Heart left ventricle (tissue), 16 donors: ENCODE measurements around the gene CFC1B. TPM values are rescaled to one million over a fixed set of nuclear protein-coding genes. Genes with fewer than 3 reads are reported as not detected.
"Not testable (repeated sequence)": the region's sequence is repeated elsewhere in the genome, so short reads cannot be mapped to it uniquely, and the experiment has no call there.

Experiments used
- ATAC-seq, 4 donors: fragments of 200-7000 bp; cut with Tn5 transposase; one replicate each; pipeline ENCODE4 v1.9.1; 2020 to 2022; ENCODE audit warnings: moderate library complexity in 4 of 4, mild to moderate bottlenecking in 3 of 4, moderate number of reproducible peaks in 1 of 4
- DNase-seq, 5 donors: peaks; one replicate each; pipeline ENCODE4 v3.0.0-alpha.2; 2020
- H3K27ac ChIP-seq, 12 donors: fragments of 200-600 bp; sonication (generic) in 4 of 12; one replicate each; pipeline versions ENCODE4 v1.5.0 to v1.8.0; 2016 to 2022; ENCODE audit warnings: mild to moderate bottlenecking in 2 of 12
- H3K27me3 ChIP-seq, 9 donors: fragments of 200-600 bp; sonication (generic) in 2 of 9; one replicate each; pipeline versions ENCODE4 v1.5.1 to v1.8.0; 2016 to 2022; ENCODE audit warnings: mild to moderate bottlenecking in 3 of 9
- H3K36me3 ChIP-seq, 9 donors: fragments of 200-600 bp; sonication (generic) in 2 of 9; one replicate each; pipeline versions ENCODE4 v1.5.0 to v1.8.0; 2018 to 2022; ENCODE audit warnings: mild to moderate bottlenecking in 2 of 9
- H3K4me1 ChIP-seq, 12 donors: fragments of 200-600 bp; sonication (generic) in 4 of 12; one replicate each; pipeline versions ENCODE4 v1.5.0 to v1.8.0; 2016 to 2022; ENCODE audit warnings: mild to moderate bottlenecking in 3 of 12
- H3K4me3 ChIP-seq, 12 donors: fragments of 200-600 bp; sonication (generic) in 4 of 12; one replicate each; pipeline versions ENCODE4 v1.5.0 to v1.8.0; 2017 to 2022; ENCODE audit warnings: mild to moderate bottlenecking in 9 of 12, moderate library complexity in 4 of 12
- H3K9me3 ChIP-seq, 12 donors: fragments of 200-600 bp; sonication (generic) in 4 of 12; one replicate each; pipeline versions ENCODE4 v1.5.0 to v1.8.0; 2016 to 2022; ENCODE audit warnings: mild to moderate bottlenecking in 1 of 12
- WGBS, 4 donors: extraction: QIAGEN DNeasy Blood & Tissue Kit in 2 of 4; methylation state at CpG; one replicate each; pipeline versions ENCODE4 v1.1.5 to v1.1.7; 2013 to 2018; 5-methylcytosine and 5-hydroxymethylcytosine counted together
- intact Hi-C, 10 donors: fragments of 100-400 bp; cut with DNase I; formaldehyde crosslinking; loops; one replicate each; pipeline versions ENCODE4 v1.11.1 to v1.14.2; 2022
- long read RNA-seq, 3 donors: library from polyadenylated mRNA; unstranded; transcript quantifications; one replicate each; pipeline ENCODE4 v2.0.0, GENCODE V29; 2020 to 2021
- polyA plus RNA-seq, 2 donors: library from polyadenylated mRNA; stranded (reverse); fragments of 200-250 nt; gene quantifications; one replicate each; pipeline ENCODE4 v1.2.3, GENCODE V29; 2013
- total RNA-seq, 9 donors: library from RNA; depleted of rRNA in 2 of 9; stranded (reverse); fragments of >200 nt in 2 of 9; fragmentation: NEBNext Ultra II Directional in 3 of 9; extraction: Animal tissue kit (Norgen Biotek cat#: 25700) in 3 of 9; gene quantifications; one replicate each; pipeline versions ENCODE4 v1.1.0 to v1.2.4, GENCODE V29; 2016 to 2023
- donor health status: ischemic (EF 13 %, LVEDD 7.1; RV severe dilation, severe dysfunction).
- donor health status: healthy with polysubstance abuse.
- donor health status: DM: no; HTN: yes; CAD: no.
- donor health status: DM: no; HTN: no; CAD: no.
- donor health status: ischemic (EF 25% LVEDD 6.9; RV normal size, moderate dysfunction).
- donor health status: ischemic (EF 25% LVEDD 5.7; RV mildly dilated, moderate dysfunction).
- donor health status: healthy.
- donor health status: DM: yes; HTN: yes; CAD: no.
- donor health status: ischemic (EF 35%, LVEDD 5.7; RV mildly dilated, moderate dysfunction).
- donor health status: nonischemic (EF 11% LVEDD 7.7; RV severe dilation, severe dysfunction).
- donor health status: DM: yes; HTN: yes; CAD: no.
- donor health status: PGD.
- donor health status: ischemic (EF 29% LVEDD 5.4; RV normal size, mild dysfunction).
- donor health status: nonischemic (EF 23%, LVEDD 6.1; RV moderate dilation, normal function).

Gene CFC1B
- total RNA-seq (not detected), polyA plus RNA-seq (not detected)
- long read RNA-seq, donor 1, result 0 reads
- long read RNA-seq, donor 2, result 0 reads
- long read RNA-seq, donor 3, result 0 reads

- H3K27ac ChIP-seq, DNase-seq, ATAC-seq, intact Hi-C loops, H3K9me3 ChIP-seq, H3K27me3 ChIP-seq, H3K4me1 ChIP-seq, H3K4me3 ChIP-seq, H3K36me3 ChIP-seq: not testable (repeated sequence)
- no CpG with 5 or more reads among the region's 7 CpGs for WGBS, 4 donors
Observed at GRCh38 chr2:130520992-130521391, at the start of gene CFC1B. Gene CFC1B, plus strand, starts transcription at chr2:130521222. Its CDS starts 263 bp downstream, at chr2:130521485.

DNA sequence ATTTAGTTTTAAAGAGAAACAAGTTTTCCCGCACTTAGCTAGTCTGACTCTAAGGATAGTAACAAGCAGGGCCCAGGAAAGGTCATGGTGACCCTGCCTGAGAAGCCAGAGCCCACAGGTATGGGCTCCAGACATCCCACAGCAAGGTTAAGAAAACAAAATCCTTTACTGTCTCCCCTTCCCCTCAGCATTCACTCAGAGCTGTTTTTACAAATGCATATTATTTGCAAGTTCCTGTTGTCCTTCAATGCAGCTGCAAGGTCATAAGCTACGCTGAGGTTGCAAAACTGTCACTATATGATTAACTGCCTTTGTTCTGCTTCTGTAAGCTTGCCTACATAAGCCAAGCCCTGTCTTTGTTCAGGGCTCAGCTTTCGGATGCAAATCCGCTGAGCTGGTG lies 29.9 kb upstream of the CFC1B start:
- H3K9me3 ChIP-seq, H3K4me1 ChIP-seq, intact Hi-C loops, H3K27ac ChIP-seq, ATAC-seq, H3K4me3 ChIP-seq, H3K27me3 ChIP-seq, H3K36me3 ChIP-seq: not testable (repeated sequence)
- peak in 2 of 5 donors; percentile 2 to 8 for DNase-seq
- 0 to 61% (median 50%) methylated on average over 1 to 3 of the region's 4 CpGs; no CpG with 5 or more reads in 1 of the 4 donors for WGBS, 4 donors

DNA sequence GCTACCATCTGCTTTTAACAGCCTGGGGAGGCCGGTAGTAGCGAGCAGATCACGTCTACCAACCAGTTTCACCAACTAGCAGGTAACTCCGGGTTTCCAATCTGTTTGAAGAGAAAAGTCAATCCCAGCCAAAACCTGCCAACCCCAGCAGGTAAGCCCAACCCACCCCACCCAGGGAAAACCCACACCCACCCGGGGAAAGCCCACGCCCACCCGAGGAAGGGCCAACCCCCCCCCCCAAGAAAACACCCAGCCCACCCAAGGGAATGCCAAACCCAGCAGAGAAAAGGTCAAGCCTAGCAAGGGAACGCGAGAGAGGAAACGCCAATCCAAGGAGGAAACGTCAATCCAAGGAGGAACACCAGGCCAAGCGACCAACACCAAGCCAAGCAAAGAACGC lies 11.8 kb upstream of the CFC1B start, which contains the start of gene POTEI:
Gene POTEI, minus strand, starts transcription at position 101 of the 400 bp plus-strand sequence. Its CDS starts 93 bp downstream, at position 8.
- H3K36me3 ChIP-seq, H3K27ac ChIP-seq, ATAC-seq, H3K4me3 ChIP-seq, intact Hi-C loops, H3K9me3 ChIP-seq, DNase-seq, H3K4me1 ChIP-seq, H3K27me3 ChIP-seq: not testable (repeated sequence)
- 61% methylated on average over 3 of the region's 13 CpGs; no CpG with 5 or more reads in 3 of the 4 donors for WGBS, 4 donors

GRCh38 chr2:130510807-130511746 lies 9.9 kb upstream of the CFC1B start:
- ATAC-seq, result peak in 1 of 4 donors; percentile 20
- 64% methylated on average over 3 of the region's 31 CpGs; no CpG with 5 or more reads in 3 of the 4 donors for WGBS, 4 donors
- intact Hi-C loops, result not testable (repeated sequence)

DNA sequence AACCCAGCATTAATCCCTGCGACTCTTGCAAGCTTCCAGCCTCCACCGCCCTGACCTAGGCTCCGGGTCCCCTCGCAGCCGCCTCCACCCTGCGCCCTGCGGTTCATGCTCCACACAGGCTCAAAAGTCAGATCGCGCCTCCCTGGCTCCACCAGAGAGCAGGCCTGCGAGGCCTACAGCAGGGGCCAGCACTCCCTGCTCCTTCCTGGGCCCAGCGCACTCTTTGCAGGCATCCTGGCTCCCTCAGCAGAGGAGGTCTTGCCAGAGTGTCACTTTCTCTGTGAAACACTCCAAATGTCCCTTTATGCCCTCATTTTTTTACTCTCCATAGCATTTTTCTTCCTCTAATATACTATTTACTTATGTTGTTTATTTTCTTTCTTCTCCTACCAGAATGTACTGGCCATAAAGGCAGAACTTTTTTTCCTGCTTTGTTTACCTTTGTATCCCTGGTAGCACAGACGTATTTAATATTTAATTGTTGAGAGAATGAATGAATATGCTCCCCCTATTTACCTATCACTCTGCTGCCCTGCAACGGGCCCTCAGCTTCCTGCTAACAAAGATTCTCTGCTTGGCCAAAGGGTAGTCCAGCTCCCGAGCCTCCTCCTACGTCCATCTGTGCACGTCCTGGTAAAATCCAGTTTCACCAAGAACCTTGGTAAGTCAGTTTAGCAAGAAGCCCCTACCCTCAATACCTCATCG lies 9.1 kb upstream of the CFC1B start:
- H3K4me1 ChIP-seq, intact Hi-C loops, H3K9me3 ChIP-seq, ATAC-seq, H3K27ac ChIP-seq, H3K36me3 ChIP-seq, H3K4me3 ChIP-seq, H3K27me3 ChIP-seq, DNase-seq: not testable (repeated sequence)
- 92 to 98% (median 95%) methylated on average over 4 to 5 of the region's 17 CpGs for WGBS, 4 donors

More at GRCh38 chr2:130510807-130511746, 9.9 kb upstream of the CFC1B start:
- DNase-seq, H3K27me3 ChIP-seq, H3K4me3 ChIP-seq, H3K36me3 ChIP-seq, H3K27ac ChIP-seq, H3K4me1 ChIP-seq, H3K9me3 ChIP-seq: not testable (repeated sequence)

DNA sequence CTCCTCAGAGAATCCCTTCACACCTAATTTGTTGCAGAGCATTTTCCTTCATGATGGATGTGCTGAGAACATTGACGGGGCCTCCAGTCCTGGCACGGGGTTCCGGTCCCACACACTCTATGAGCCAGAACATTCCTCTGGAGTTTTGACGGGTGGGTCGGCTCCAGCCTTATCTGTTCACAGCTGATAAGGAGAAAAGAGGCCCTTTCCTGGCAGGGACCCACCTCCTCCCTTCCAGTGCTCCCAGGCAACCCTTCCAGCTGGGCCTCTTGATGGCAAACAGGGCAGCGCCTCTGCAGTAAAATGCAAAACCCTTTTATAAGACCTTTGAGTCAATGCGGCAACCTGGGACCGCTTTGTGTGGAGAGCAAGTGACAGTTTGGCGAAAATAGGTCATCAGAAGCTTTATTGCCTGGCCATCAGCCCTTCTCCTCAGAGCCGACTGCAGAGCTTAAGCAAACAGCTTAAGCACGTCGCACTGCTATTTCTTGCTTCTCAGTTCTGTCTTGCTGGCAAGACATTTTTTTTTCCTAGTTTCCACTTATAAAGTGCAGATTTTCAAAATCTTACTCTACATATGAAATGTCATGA lies 2.4 kb upstream of the CFC1B start:
- H3K27ac ChIP-seq, H3K27me3 ChIP-seq, H3K9me3 ChIP-seq, H3K4me1 ChIP-seq, H3K36me3 ChIP-seq, H3K4me3 ChIP-seq, DNase-seq, intact Hi-C loops: not testable (repeated sequence)
- WGBS, 4 donors, result no CpG with 5 or more reads among the region's 12 CpGs
- ATAC-seq, result peak in 3 of 4 donors; percentile 26 to 76 (median 75)

DNA sequence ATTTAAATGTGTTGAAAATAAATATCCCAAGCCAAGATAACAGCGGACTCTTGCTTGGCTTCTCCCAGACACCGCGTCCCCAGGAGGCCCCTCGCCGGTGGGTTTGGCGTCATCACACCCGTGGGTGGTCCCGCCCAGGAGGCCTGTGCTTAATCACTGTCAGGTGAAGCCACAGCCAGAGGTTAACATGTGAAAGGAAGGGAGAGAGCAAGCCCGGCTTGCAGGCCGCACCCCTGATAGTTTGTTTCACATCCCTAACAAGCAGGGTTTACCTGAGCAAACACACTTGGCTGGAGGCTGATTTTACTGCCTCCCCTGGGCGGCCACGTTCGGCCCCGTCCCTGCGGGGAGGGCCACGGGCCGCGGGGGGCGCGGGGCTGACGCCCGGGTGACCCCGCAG lies 1.4 kb downstream of the CFC1B start:
- H3K9me3 ChIP-seq, H3K36me3 ChIP-seq, H3K27ac ChIP-seq, ATAC-seq, intact Hi-C loops, H3K4me1 ChIP-seq, DNase-seq, H3K4me3 ChIP-seq, H3K27me3 ChIP-seq: not testable (repeated sequence)
- WGBS, 4 donors, result no CpG with 5 or more reads among the region's 23 CpGs

DNA sequence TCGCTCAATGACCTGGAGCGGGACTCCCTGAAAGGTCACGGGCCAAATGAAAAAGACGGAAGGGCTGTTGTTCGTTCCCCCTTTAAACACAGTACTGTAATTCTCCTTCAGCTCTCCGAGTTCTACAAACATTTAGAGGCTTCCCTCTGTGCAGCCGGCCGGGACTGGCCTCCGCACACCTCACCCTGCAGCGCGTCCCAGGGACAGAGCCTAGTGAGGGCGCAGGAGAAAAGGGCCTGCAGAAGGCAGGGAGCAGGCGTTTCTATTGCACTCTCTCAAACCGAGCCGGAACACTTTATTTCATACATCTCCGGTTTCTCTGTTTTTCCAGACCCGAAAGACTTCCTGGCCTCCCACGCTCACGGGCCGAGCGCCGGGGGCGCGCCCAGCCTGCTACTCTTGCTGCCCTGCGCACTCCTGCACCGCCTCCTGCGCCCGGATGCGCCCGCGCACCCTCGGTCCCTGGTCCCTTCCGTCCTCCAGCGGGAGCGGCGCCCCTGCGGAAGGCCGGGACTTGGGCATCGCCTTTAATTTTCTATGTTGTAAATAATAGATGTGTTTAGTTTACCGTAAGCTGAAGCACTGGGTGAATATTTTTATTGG lies 6.4 kb downstream of the CFC1B start:
- intact Hi-C loops, H3K9me3 ChIP-seq, H3K27ac ChIP-seq, H3K27me3 ChIP-seq, H3K4me3 ChIP-seq, DNase-seq, H3K36me3 ChIP-seq, H3K4me1 ChIP-seq: not testable (repeated sequence)
- ATAC-seq, result peak in 3 of 4 donors; percentile 46 to 70 (median 49)
- no CpG with 5 or more reads among the region's 40 CpGs for WGBS, 4 donors

DNA sequence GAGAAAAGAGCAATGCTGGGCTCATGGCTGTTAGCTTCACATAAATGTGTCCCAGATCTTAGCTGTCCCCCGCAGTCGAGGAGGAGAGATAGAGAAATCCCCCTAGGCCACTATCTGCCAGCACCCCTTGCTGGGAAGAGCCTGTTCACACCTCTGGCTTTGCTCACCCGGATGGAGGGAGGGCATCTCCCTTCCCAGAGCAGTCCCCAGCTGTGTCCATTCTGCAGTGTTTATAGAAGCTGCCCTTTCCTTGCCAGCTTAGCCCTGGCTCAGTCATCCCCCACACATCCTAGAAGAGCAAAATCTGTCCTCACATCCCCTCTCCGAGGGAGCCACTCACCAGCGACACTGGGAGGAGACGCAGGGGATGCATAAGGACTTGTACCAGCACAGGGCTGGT lies 8.5 kb downstream of the CFC1B start:
- H3K36me3 ChIP-seq, H3K4me1 ChIP-seq, H3K27me3 ChIP-seq, ATAC-seq, intact Hi-C loops, H3K4me3 ChIP-seq, DNase-seq, H3K9me3 ChIP-seq, H3K27ac ChIP-seq: not testable (repeated sequence)
- WGBS, 4 donors, result no CpG with 5 or more reads among the region's 6 CpGs

GRCh38 chr2:130530212-130530611 lies 9.2 kb downstream of the CFC1B start:
- H3K27me3 ChIP-seq, ATAC-seq, H3K27ac ChIP-seq, DNase-seq, H3K4me1 ChIP-seq, H3K9me3 ChIP-seq, H3K4me3 ChIP-seq, H3K36me3 ChIP-seq, intact Hi-C loops: not testable (repeated sequence)
- no CpG with 5 or more reads among the region's 4 CpGs for WGBS, 4 donors
